Thyroid gland (tissue), 4 donors: ENCODE data around the gene DIMT1.

Source experiments
- CTCF ChIP-seq, 6 experiments: fragments of 200-600 bp in 3 of 6; fragments of 450-650 bp in 3 of 6; sonication (generic) in 3 of 6; IDR thresholded peaks; one replicate each; pipeline ENCODE4 v1.5.1; 2016 to 2019; ENCODE audit warnings: antibody characterized with exemption in 6 of 6, mild to moderate bottlenecking in 2 of 6, inconsistent platforms in 1 of 6, moderate library complexity in 1 of 6
- POLR2A ChIP-seq, 2 donors: fragments of 450-650 bp; IDR thresholded peaks; one replicate each; pipeline ENCODE4 v1.6.1; 2017; ENCODE audit warnings: antibody characterized with exemption in 2 of 2, mild to moderate bottlenecking in 2 of 2, moderate library complexity in 1 of 2

GRCh38 chr5:62421414-62421813, 17.7 kb upstream of the DIMT1 start:
- no peak for TF ChIP-seq CTCF (IDR thresholded peaks at IDR 0.05)
- TF ChIP-seq POLR2A (IDR thresholded peaks at IDR 0.05), result no peak
